Dermis microvascular lymphatic vessel endothelial cell (primary cell): Measurements from ENCODE around the gene CCDC86. TPM values are rescaled to one million over a fixed set of nuclear protein-coding genes. Genes with fewer than 3 reads are reported as not detected.
A peak's percentile ranks its signal among the peaks of the same experiment; 100 is the strongest.
"Not testable (repeated sequence)": the region's sequence is repeated elsewhere in the genome, so short reads cannot be mapped to it uniquely, and the experiment has no call there.

Source experiments
- DNase-seq, 2 donors: peaks; one replicate each; pipeline versions ENCODE4 v3.0.0 to v3.0.0-alpha.2; 2010; ENCODE audit warnings: low read depth in 2 of 2
- total RNA-seq: library from RNA; depleted of rRNA; stranded (reverse); fragments of >200 nt; gene quantifications from 2 replicates; pipeline ENCODE4 v1.2.1, GENCODE V29; 2014

Gene CCDC86
- total RNA-seq = 11.2 and 18.2 TPM in 2 replicates

GRCh38 chr11:60841797-60842667 is at the start of gene CCDC86:
TSS of gene CCDC86 (plus strand) at chr11:60842113. CDS start at chr11:60842125, 12 bp downstream.
- peak; percentile 93 to 97 for DNase-seq

DNA sequence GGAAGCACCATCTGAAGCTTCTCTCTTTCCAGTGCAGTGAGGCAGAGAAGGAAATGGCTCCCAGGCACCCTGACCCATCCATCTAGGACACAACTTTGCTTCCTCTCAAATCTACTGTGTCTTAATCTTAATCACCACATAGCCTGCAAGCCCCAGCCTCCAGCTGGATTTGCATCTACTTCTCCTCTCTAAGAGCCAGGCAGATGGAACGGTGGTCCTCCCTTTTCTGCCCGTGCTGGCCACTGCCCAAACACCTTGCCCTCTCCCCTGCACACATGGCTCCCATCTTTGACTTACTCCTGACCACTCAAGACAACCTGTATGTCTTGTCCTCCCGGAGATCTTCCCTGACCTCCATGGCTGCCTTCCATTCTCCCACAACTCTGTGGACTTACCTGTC is 49.4 kb upstream of the CCDC86 start:
- DNase-seq = no peak

GRCh38 chr11:60795291-60795690 is 46.6 kb upstream of the CCDC86 start:
- no peak for DNase-seq

DNA sequence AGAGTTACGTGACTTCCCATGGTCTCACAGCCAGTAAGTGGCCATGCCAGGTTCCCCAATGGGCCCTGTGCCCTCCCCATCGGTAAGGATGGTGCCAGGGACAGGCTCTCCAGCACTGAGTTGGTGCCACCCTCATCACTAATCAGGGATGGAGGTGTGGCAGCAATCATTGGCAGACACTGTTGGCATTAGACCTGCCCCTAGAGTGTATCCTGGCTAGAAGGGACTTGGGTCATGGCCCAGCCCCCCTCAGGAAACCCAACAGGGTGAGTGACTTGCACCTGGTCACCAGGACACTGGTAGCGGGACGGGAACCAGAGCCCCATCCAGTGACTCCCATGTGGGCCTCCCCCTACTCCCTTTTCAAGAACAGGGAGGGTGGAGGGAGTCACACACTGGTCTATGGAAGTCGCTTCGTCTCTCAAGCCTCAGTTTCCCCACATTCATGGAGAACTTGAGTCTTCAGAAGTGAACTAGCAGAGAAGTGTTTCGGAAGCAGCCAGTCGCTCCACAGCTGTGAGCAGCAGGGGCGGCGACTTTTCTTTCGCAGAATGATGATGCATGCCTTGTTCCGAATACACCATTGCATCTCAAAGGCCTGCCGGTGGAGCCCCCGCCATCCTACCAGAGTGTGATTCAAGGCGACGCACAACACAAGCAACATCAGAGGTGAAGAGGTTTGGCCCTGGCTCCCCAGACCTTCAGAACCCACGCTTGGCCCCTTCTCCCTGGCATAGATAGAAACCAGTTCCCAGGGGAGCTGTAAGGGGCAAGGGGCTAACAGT is 43.9 kb upstream of the CCDC86 start:
- no peak for DNase-seq

DNA sequence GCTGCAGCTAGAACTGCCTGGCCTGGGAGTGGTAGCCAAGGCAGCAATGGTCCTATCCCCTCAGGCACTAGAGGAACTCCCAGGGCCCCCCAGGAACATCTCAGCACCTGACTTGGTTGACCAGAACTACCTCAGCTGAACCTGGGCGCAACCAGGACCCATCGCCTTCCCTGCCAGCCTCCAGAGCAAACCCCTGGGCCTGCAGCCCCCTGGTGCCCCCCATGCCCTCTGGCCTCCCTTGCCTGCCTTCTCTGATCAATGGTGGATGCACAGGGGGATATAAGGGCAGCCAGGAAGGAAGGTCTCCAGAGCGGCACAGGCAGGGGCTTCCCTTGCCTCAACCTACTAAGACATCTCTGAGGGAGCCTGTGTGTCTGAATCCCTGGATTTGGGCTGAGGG is 43.3 kb upstream of the CCDC86 start:
- no peak for DNase-seq

- DNase-seq = no peak
These were observed 40.7 kb upstream of the CCDC86 start for GRCh38 chr11:60801194-60801593.

- no peak for DNase-seq
These were observed 38.5 kb upstream of the CCDC86 start for GRCh38 chr11:60803273-60803936.

DNA sequence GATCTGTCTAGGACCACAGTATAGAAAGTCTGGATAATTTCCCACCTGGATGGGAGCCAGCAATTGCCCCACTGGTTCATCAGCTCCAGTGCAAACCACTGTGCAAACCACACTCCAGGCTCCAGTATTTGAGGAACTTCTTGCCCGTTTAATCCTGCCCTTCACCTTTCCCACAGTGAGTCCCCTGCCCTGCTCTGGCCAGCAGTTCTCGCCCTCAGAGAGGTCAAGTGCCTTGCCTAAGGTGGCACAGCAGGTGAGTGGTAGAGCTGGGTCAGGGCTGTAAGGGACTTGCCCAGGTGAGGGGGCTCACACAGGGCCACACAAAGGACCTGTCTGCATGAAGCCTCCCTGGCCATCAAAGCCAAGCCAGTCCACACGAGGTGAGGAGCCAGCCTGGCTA is 32.7 kb upstream of the CCDC86 start:
- DNase-seq = no peak

- no peak for DNase-seq
These were observed 32.2 kb upstream of the CCDC86 start for GRCh38 chr11:60809691-60810090.

- DNase-seq = no peak
These were observed 31.8 kb upstream of the CCDC86 start for GRCh38 chr11:60810151-60810550.

DNA sequence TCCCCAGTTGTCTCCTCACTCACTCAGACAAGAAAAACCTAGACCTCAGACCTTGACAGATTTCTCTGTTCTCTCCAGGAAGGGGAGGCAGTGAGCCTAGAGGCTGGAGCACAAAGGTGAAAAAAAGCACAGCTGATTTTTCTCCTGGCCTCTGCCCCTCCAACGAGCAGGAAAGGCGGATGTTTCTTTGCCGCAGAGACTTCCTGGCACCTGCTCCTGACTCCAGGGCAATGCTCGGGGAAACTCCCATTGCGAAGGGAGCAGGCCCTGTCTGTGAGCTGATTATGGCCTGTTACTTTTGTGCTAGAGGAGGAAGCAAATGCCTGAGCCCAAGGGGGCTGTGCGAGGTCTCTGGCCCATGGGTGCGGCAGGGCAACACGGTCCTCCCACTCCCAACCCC is 31.3 kb upstream of the CCDC86 start:
- peak; percentile 36 to 85 for DNase-seq

DNA sequence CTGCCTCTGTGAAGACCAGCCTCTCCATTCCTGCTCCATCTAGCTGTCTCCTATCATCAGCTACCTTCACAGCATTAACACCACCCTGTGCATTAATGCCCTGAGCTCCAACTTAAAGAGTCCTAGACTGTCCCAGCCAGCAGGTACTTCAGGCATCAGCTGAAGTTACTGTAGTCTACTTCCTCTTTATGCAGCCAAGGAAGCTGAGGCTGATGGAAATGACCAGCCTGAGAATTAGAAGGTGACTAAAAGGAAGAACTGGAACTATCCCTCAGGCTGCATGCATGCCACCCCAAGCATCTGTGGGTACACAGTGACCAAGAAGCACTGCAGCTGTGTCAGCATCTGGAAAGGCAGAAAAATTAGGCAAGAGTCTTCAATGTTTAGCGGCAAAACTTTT is 28.6 kb upstream of the CCDC86 start:
- no peak for DNase-seq

DNA sequence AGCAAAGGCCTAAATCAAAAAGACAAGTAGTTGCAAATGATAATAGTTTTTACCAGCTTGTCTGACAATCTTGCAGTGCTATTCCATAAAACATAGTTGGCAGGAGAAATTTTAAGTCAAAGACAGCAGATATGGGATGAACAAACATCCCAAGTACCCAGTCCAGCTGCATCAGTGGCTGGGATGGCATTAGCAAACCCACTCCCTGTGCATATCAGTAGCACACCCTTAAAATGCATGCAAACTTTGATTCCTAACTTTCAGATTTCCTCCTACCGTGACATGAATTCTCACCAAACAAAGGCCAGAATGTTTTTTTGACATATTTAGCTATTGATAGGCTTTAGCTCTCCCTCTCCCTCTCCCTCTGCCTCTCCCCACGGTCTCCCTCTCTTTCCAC is 27.8 kb upstream of the CCDC86 start:
- DNase-seq = no peak

DNA sequence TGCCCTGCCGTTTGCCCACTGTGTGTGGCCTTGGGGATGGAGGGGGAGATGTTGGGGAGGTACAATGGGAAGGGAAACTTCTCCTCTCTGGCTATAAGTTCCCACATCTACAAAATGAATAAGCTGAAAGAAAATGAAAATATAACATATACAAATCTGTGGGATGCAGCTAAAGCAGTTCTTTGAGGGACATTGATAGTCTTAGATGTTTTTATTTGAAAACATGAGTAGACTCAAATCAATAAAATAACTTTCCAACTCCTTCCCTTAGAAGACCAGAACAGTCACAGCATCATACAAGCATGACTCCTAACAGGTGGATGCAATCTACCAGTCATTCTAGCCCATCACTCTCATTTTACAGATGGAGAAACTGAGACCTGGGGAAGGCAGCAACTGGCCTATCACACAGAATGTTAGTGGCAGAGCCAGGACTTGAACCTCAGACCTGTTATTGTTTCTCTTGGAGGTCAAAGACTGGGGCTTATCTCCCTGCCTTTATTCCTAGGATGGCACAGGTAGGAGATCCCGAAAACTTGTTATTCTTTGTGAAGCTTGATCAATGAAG is 25.2 kb upstream of the CCDC86 start:
- no peak for DNase-seq

GRCh38 chr11:60818057-60818456 is 23.9 kb upstream of the CCDC86 start:
- DNase-seq = no peak

GRCh38 chr11:60821827-60822599 is 19.9 kb upstream of the CCDC86 start:
- DNase-seq = no peak

- DNase-seq = not testable (repeated sequence)
These were observed 18.1 kb upstream of the CCDC86 start for GRCh38 chr11:60823745-60824306.

GRCh38 chr11:60825118-60825517 is 16.8 kb upstream of the CCDC86 start:
- DNase-seq = no peak

DNA sequence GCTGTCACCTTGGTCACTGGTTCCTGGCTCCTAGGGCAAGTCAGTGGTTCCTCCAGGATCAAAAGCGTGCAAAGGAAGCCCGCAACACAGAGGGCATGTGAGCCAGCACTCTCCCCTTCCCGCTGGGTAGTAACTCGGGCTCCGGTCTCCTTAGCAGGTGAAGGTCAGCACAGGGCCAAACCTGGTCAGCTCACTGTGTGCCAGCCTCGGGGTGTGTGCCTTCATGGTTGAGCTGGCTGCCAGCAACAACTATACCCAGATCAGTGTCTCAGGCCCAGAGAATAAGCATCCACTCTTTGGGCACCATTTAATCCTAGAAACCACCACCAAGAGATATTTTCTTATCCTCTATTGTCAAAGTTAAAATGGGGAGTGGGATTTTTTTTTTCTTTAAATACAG is 16.1 kb upstream of the CCDC86 start:
- no peak for DNase-seq

DNA sequence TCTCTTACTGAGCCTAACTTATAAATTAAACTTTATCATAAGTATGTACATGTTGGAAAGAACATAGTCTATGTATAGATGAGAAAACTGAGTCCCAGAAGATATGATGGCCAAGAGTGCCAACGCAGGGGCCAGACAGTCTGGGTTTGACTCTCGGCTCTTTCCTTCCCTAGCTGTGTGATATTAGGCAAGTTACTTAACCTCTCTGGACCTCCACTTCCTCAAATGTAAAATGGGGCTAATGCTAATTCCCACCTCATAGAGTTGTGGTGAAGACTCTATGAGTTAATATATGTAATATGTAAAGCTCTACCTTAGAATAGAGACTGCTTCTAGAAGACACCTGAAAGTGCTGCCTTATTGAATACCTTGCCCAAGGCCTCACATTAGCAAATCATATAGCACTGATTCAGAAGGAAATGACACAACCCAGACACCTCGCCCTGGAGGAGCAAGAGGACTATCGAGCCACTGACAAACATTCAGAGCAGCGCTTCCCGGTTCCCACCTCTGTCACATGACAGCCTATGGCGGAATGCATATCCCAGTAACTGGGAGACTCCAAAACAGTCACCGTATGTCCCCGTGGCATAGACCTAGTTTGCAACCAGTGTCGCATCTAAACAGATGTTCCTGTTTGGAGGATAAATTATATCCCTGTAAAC is 11.3 kb upstream of the CCDC86 start:
- DNase-seq = no peak
